ENCODE results near the gene EBF4.

- TF ChIP-seq, protein P1, sequence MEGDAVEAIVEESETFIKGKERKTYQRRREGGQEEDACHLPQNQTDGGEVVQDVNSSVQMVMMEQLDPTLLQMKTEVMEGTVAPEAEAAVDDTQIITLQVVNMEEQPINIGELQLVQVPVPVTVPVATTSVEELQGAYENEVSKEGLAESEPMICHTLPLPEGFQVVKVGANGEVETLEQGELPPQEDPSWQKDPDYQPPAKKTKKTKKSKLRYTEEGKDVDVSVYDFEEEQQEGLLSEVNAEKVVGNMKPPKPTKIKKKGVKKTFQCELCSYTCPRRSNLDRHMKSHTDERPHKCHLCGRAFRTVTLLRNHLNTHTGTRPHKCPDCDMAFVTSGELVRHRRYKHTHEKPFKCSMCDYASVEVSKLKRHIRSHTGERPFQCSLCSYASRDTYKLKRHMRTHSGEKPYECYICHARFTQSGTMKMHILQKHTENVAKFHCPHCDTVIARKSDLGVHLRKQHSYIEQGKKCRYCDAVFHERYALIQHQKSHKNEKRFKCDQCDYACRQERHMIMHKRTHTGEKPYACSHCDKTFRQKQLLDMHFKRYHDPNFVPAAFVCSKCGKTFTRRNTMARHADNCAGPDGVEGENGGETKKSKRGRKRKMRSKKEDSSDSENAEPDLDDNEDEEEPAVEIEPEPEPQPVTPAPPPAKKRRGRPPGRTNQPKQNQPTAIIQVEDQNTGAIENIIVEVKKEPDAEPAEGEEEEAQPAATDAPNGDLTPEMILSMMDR (IDR thresholded peaks at IDR 0.05) = no peak
- no peak for TF ChIP-seq POLR2AphosphoS5 (IDR thresholded peaks at IDR 0.05)
These were observed 56.2 kb downstream of the EBF4 start for GRCh38 chr20:2748551-2749342.
